SK-N-SH (cell line): ENCODE measurements around the gene PXDN. TPM values are rescaled to one million over a fixed set of nuclear protein-coding genes. Genes with fewer than 3 reads are reported as not detected.

ENCODE experiments used
- CTCF ChIA-PET: fragments of 300-600, 350-600 bp; formaldehyde crosslinking; extraction: SDS; loops from one replicate; lab custom pipeline; 2021; lab: Yijun Ruan, JAX
- POLR2A ChIA-PET: fragments of 350-600 bp; sonication (Branson Sonifier 250); formaldehyde crosslinking; extraction: SDS; loops from one replicate; lab custom pipeline; 2020; ENCODE audit warnings: antibody characterized with exemption, inconsistent platforms; lab: Yijun Ruan, JAX
- DNase-seq: peaks from one replicate; pipeline ENCODE4 v3.0.0; 2012
- H2AFZ ChIP-seq: fragments of 200-600 bp; sonication (generic); 2 replicates; pipeline ENCODE4 v1.8.1; 2016; ENCODE audit warnings: antibody characterized with exemption, mild to moderate bottlenecking, low read depth
- H3F3A ChIP-seq: fragments of 200-600 bp; sonication (generic); replicated peaks from 2 replicates; pipeline ENCODE3; 2016; ENCODE audit warnings: antibody characterized with exemption, mild to moderate bottlenecking; ENCODE audit not compliant: insufficient read depth
- H3K27ac ChIP-seq, 2 experiments: fragments of 200-500 bp in 1 of 2; fragments of 200-600 bp in 1 of 2; sonication (Bioruptor generic) in 1 of 2; sonication (generic), shearing (Covaris generic) in 1 of 2; 2 replicates each; pipeline versions ENCODE4 v1.5.1 to v1.6.1; 2014 to 2016; ENCODE audit warnings: low read depth in 2 of 2, inconsistent platforms in 1 of 2, low read length in 1 of 2, mild to moderate bottlenecking in 1 of 2, mixed read lengths in 1 of 2
- H3K27me3 ChIP-seq: fragments of 200-600 bp; sonication (generic), shearing (Covaris generic); 2 replicates; pipeline ENCODE4 v1.6.1; 2016; ENCODE audit warnings: mixed run types; ENCODE audit not compliant: insufficient read depth
- H3K36me3 ChIP-seq, 2 experiments: fragments of 200-500 bp in 1 of 2; fragments of 200-600 bp in 1 of 2; sonication (Bioruptor generic) in 1 of 2; sonication (generic) in 1 of 2; replicated peaks in 1 of 2; 2 replicates each; pipeline versions ENCODE3 to v1.5.1; 2014 to 2016; ENCODE audit warnings: low read length in 1 of 2, mild to moderate bottlenecking in 1 of 2; ENCODE audit not compliant: insufficient read depth in 2 of 2, control insufficient read depth in 1 of 2
- H3K4me1 ChIP-seq, 2 experiments: fragments of 200-500 bp in 1 of 2; fragments of 200-600 bp in 1 of 2; sonication (Bioruptor generic) in 1 of 2; sonication (generic), shearing (Covaris generic) in 1 of 2; 2 replicates each; pipeline versions ENCODE4 v1.5.1 to v1.6.1; 2014 to 2016; ENCODE audit warnings: low read depth in 1 of 2, low read length in 1 of 2, mixed run types in 1 of 2; ENCODE audit not compliant: insufficient read depth in 2 of 2, control insufficient read depth in 1 of 2
- H3K4me2 ChIP-seq: fragments of 200-600 bp; sonication (generic), shearing (Covaris generic); 2 replicates; pipeline ENCODE4 v1.6.1; 2017; ENCODE audit warnings: mixed run types
- H3K4me3 ChIP-seq, 2 experiments: fragments of 200-500 bp in 1 of 2; fragments of 200-600 bp in 1 of 2; sonication (Bioruptor generic) in 1 of 2; sonication (generic), shearing (Covaris generic) in 1 of 2; 2 replicates each; pipeline versions ENCODE4 v1.5.1 to v1.8.1; 2014 to 2016; ENCODE audit warnings: low read depth in 2 of 2, inconsistent platforms in 1 of 2, low read length in 1 of 2, mild to moderate bottlenecking in 1 of 2, mixed read lengths in 1 of 2, moderate library complexity in 1 of 2
- H3K79me2 ChIP-seq: fragments of 200-600 bp; sonication (generic); 2 replicates; pipeline ENCODE4 v1.8.1; 2017; ENCODE audit warnings: mild to moderate bottlenecking; ENCODE audit not compliant: insufficient read depth
- H3K9ac ChIP-seq: fragments of 200-600 bp; sonication (generic); 2 replicates; pipeline ENCODE4 v1.6.1; 2017; ENCODE audit warnings: mixed run types
- H3K9me2 ChIP-seq: fragments of 200-600 bp; sonication (generic); 2 replicates; pipeline ENCODE4 v1.6.1; 2017; ENCODE audit warnings: mixed run types
- H3K9me3 ChIP-seq: fragments of 200-600 bp; sonication (generic); 2 replicates; pipeline ENCODE4 v1.6.1; 2017; ENCODE audit warnings: mixed run types, mild to moderate bottlenecking, moderate library complexity
- H4K20me1 ChIP-seq: fragments of 200-600 bp; sonication (generic); 2 replicates; pipeline ENCODE4 v1.6.1; 2017; ENCODE audit warnings: mild to moderate bottlenecking, mixed run types; ENCODE audit not compliant: insufficient read depth
- CHD2 ChIP-seq: fragments of 150-350 bp; IDR thresholded peaks from 2 replicates; pipeline ENCODE4 v1.6.1; 2018; ENCODE audit warnings: low read length; ENCODE audit not compliant: partially characterized antibody
- EP300 ChIP-seq, 2 experiments: IDR thresholded peaks; 2 replicates each; pipeline versions ENCODE4 v1.4.0 to v1.6.1; 2012; ENCODE audit warnings: borderline replicate concordance in 1 of 2, low read depth in 1 of 2, low read length in 1 of 2
- FOXJ3 ChIP-seq: sonication (generic); formaldehyde crosslinking; IDR thresholded peaks from 2 replicates; pipeline ENCODE4 v1.5.1; 2020; ENCODE audit warnings: mild to moderate bottlenecking, missing genetic modification reagents
- GABPA ChIP-seq: IDR thresholded peaks from 2 replicates; pipeline ENCODE4 v1.4.0; 2012; ENCODE audit warnings: low read depth, mild to moderate bottlenecking
- GATA2 ChIP-seq: sonication (generic); formaldehyde crosslinking; IDR thresholded peaks from 2 replicates; pipeline ENCODE4 v1.5.0; 2020; ENCODE audit warnings: mild to moderate bottlenecking, missing genetic modification reagents
- MXI1 ChIP-seq: IDR thresholded peaks from 2 replicates; pipeline ENCODE4 v1.6.1; 2012; ENCODE audit warnings: mild to moderate bottlenecking, low read depth, low read length, improper control_type of control experiment
- NFIC ChIP-seq: IDR thresholded peaks from 2 replicates; pipeline ENCODE4 v1.4.0; 2012; ENCODE audit warnings: borderline replicate concordance
- RAD21 ChIP-seq: IDR thresholded peaks from 2 replicates; pipeline ENCODE4 v1.6.1; 2012; ENCODE audit warnings: mild to moderate bottlenecking, low read length
- RXRA ChIP-seq: IDR thresholded peaks from 2 replicates; pipeline ENCODE4 v1.4.0; 2012; ENCODE audit warnings: low read depth, mild to moderate bottlenecking, borderline replicate concordance
- SMC3 ChIP-seq: IDR thresholded peaks from 2 replicates; pipeline ENCODE4 v1.6.1; 2012; ENCODE audit warnings: low read depth, low read length, improper control_type of control experiment
- TAF1 ChIP-seq: IDR thresholded peaks from 2 replicates; pipeline ENCODE4 v1.6.1; 2012; ENCODE audit warnings: low read depth, mild to moderate bottlenecking, low read length, moderate library complexity, borderline replicate concordance
- TCF12 ChIP-seq: IDR thresholded peaks from 2 replicates; pipeline ENCODE4 v1.4.0; 2012
- WGBS: methylation state at CpG from one replicate; pipeline ENCODE4 v1.1.6; 2017; ENCODE audit warnings: low lambda C conversion rate; 5-methylcytosine and 5-hydroxymethylcytosine counted together
- polyA plus RNA-seq, 3 experiments: library from polyadenylated mRNA; depleted of rRNA; stranded (reverse); fragments of >200 nt; gene quantifications; 2 replicates each; pipeline ENCODE4 v1.2.3, GENCODE V29; 2012
- TF ChIP-seq, protein P1 (sequence below): fragments of 200-600 bp; sonication (generic); IDR thresholded peaks from 2 replicates; pipeline ENCODE4 v1.6.1; 2017; ENCODE audit warnings: antibody characterized with exemption, mild to moderate bottlenecking, moderate library complexity
- TF ChIP-seq, protein P2 (sequence below): fragments of 150-350 bp; IDR thresholded peaks from 2 replicates; pipeline ENCODE4 v1.6.1; 2016; ENCODE audit warnings: mild to moderate bottlenecking, low read depth, low read length
- TF ChIP-seq, protein P3 (sequence below): IDR thresholded peaks from 2 replicates; pipeline ENCODE4 v1.4.0; 2012; ENCODE audit warnings: low read depth, borderline replicate concordance

The PXDN gene
- polyA plus RNA-seq, 1 of the 3 experiments (the other 2 are of a cell fraction) = 146 TPM

DNA sequence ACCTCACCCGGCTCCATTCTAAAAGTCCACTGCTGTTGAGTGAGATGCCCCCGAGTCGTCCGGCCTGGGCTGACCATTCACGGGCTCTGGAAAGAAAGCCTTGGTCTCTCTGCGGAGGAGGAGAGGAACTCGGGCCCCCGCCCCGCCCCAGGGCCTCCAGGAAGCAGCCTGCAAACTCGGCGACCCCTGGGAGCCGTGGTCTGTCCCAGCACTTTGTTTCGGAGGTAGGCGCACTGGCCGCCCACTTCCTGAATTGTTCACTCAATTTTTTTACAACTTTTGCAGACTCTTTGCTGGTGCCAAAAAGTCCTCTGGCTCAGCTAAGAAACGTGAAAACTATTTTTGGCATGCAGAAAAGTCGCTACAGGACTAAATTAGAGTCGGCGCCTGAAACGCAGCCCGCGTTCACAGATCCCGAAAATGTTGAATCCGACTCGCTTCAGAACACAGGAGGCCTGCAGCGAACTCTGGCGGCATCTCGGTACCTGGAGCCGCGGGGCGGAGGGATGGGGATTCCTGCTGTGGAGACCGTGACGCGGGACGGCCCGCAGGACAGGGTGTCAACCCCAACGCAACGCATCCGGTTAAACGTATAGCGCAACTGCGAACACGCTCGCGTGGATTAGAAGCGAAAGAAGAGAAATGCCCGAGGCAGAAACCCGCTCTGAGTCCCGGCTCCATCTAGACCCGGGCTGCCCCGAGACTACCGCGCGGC lies 1.5 kb downstream of the PXDN start (continued):
- TF ChIP-seq RXRA (peak; percentile 37; the same call in 1 of the 2 replicates), NFIC (peak; percentile 81), GATA2 (no peak), TCF12 (peak; percentile 54), FOXJ3 (no peak), SMC3 (peak; percentile 76), MXI1 (peak; percentile 24), CHD2 (no peak), RAD21 (peak; percentile 87), GABPA (no peak), TAF1 (0 out of 2 replicates have a peak, but pooled peaks have one; percentile 17)
- TF ChIP-seq, protein P1, sequence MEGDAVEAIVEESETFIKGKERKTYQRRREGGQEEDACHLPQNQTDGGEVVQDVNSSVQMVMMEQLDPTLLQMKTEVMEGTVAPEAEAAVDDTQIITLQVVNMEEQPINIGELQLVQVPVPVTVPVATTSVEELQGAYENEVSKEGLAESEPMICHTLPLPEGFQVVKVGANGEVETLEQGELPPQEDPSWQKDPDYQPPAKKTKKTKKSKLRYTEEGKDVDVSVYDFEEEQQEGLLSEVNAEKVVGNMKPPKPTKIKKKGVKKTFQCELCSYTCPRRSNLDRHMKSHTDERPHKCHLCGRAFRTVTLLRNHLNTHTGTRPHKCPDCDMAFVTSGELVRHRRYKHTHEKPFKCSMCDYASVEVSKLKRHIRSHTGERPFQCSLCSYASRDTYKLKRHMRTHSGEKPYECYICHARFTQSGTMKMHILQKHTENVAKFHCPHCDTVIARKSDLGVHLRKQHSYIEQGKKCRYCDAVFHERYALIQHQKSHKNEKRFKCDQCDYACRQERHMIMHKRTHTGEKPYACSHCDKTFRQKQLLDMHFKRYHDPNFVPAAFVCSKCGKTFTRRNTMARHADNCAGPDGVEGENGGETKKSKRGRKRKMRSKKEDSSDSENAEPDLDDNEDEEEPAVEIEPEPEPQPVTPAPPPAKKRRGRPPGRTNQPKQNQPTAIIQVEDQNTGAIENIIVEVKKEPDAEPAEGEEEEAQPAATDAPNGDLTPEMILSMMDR = peak; percentile 84
- TF ChIP-seq, protein P2, sequence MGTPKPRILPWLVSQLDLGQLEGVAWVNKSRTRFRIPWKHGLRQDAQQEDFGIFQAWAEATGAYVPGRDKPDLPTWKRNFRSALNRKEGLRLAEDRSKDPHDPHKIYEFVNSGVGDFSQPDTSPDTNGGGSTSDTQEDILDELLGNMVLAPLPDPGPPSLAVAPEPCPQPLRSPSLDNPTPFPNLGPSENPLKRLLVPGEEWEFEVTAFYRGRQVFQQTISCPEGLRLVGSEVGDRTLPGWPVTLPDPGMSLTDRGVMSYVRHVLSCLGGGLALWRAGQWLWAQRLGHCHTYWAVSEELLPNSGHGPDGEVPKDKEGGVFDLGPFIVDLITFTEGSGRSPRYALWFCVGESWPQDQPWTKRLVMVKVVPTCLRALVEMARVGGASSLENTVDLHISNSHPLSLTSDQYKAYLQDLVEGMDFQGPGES = no peak
- TF ChIP-seq, protein P3, sequence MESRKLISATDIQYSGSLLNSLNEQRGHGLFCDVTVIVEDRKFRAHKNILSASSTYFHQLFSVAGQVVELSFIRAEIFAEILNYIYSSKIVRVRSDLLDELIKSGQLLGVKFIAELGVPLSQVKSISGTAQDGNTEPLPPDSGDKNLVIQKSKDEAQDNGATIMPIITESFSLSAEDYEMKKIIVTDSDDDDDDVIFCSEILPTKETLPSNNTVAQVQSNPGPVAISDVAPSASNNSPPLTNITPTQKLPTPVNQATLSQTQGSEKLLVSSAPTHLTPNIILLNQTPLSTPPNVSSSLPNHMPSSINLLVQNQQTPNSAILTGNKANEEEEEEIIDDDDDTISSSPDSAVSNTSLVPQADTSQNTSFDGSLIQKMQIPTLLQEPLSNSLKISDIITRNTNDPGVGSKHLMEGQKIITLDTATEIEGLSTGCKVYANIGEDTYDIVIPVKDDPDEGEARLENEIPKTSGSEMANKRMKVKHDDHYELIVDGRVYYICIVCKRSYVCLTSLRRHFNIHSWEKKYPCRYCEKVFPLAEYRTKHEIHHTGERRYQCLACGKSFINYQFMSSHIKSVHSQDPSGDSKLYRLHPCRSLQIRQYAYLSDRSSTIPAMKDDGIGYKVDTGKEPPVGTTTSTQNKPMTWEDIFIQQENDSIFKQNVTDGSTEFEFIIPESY = no peak
- TF ChIP-seq, all 33 proteins: peak for 17

DNA sequence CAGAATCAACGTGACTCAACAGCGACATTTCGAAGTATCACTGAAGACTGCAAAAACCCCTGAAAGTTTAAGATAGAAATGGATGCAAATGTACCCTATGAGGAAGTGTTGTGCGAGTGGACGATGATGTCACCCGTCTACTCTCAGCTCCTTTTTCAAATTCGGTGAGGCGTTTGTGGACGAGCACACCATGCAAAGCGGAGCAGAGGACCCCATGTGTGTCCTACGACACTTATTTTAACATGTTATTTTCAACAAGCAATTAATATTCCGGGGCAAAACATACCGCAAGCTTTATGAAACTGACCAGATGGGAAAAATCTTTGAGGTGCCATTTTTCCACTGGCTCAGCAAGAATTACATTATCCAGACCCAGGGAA lies 2.0 kb downstream of the PXDN start:
- Histone ChIP-seq H3K9ac (peak overlapping the region; percentile 98), H2AFZ (no peak overlapping the region), H3K4me2 (peak overlapping the region; percentile 80), H3K36me3 (peaks cover 6 to 7% of the 10 kb centered on the region in 2 experiments), H3K4me3 (peak overlapping the region; percentile 84 to 91), H3K27me3 (no peaks in the 10 kb centered on the region), H3K4me1 (peaks cover 35 to 61% of the 10 kb centered on the region in 2 experiments; a peak in 3 of 4 replicates), H3K9me2 (no peaks in the 10 kb centered on the region), H4K20me1 (no peaks in the 10 kb centered on the region), H3K79me2 (peaks cover 69% of the 10 kb centered on the region), H3K9me3 (no peaks in the 10 kb centered on the region), H3F3A (peaks cover 31% of the 10 kb centered on the region), H3K27ac (peak overlapping the region; percentile 95 to 98)
- POLR2A ChIA-PET = interaction anchor here (0.6 to 2.4 kb wide), 5 partner anchors 10 to 148 kb away, joined by 3 to 12 read pairs (median 3); no protein-coding TSS in a partner anchor
- WGBS = 70% methylated on average over 13 of the region's 13 CpGs
- CTCF ChIA-PET = interaction anchor here (0.9 to 3.3 kb wide), 21 partner anchors 9 to 192 kb away, joined by 3 to 35 read pairs (median 4); no protein-coding TSS in a partner anchor
- TF ChIP-seq GATA2 = no peak
- TF ChIP-seq EP300 (IDR thresholded peaks at IDR 0.05; ENCODE audit: borderline replicate concordance in 1 of 2, low read depth in 1 of 2, low read length in 1 of 2) = peak in 1 of 2 experiments; percentile 43; a peak in 2 of 4 replicates
- peak; percentile 45; the same call in 1 of the 2 replicates for TF ChIP-seq MXI1
- DNase-seq = peak; percentile 56
